Stimulated activated CD4-positive, alpha-beta T cell treated with anti-CD3 and anti-CD28 coated beads, Interleukin-4, amount 100 ng/mL, for 48 hours (primary cell): Measurements from ENCODE around the gene UNC79.

Experiments used
- DNase-seq, 2 donors: peaks; one replicate each; pipeline ENCODE4 v3.0.0-alpha.2; 2020; ENCODE audit warnings: low read depth in 2 of 2

The UNC79 gene

DNA sequence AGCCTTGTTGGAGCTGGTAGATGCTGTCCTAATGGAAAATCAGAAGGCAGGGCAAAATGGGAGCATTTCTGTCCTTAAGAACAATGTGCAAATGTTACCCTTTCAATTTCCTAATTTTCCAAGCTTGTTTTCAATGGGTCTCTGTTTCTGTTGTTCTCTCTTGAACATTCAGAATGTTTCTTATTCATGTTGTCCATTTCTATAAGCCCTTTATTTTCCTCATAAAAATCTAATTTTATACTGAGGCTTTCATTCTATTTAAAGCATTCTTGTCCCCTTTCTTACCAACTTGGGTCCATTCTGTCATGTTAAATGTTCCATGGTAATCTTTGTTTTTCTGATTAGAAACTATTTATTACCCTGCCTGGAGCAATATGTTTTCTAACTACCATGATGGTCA, 232.6 kb downstream of the UNC79 start:
- no peak for DNase-seq

DNA sequence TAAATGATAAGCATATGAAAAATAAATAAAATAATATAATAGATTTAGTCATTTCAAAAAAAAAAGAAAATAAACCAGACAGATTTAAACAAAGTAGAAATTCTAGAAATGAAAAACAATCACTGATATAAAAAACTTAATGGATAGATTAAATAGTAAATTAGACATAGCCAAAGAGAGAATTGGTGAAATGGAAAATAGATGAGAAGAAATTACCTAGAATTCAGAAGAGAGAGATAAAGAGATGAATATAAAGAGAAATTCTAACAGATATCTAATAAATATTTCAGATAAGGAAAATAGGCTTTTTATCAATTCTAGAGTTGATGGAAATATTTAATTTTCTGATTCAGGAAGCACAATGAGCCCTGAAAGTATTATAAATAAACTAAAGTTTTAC, 234.4 kb downstream of the UNC79 start:
- DNase-seq: no peak

DNA sequence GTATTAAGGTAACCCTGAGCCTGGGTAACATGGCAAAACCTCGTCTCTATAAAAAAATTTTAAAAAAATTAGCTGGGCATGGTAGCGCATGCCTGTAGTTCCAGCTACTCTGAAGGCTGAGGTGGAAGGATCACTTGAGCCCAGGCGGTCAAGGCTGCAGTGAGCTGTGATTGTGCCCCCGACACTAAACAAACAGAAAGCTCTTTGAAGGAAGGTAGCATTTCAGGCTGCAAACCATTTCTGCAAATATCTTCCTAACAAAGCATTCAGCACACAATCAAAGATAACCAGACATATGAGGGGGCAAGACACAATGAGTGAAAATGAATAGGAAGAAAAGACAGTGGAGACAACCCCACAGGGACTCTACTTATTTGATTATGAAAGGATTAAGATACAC, 238.9 kb downstream of the UNC79 start:
- DNase-seq: no peak

DNA sequence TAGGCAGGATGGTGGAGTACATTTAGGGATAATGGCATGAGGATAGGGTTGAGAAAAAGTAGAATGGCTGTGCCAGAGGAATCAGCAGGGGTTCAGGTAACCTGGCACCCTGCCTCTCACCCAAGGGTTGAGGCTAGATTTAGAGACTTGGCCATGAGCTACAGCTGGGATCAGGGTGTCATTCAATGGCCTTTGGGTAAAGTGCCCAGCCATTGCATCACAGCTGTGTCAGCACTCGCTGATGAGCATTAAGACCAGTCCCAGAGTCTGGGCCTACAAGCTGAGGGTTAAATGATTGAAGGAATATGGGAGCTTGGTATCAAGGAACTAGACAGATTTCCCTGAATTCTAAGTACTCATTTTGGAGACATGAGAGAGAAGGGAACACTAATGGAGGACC, 243.6 kb downstream of the UNC79 start:
- DNase-seq: no peak

DNA sequence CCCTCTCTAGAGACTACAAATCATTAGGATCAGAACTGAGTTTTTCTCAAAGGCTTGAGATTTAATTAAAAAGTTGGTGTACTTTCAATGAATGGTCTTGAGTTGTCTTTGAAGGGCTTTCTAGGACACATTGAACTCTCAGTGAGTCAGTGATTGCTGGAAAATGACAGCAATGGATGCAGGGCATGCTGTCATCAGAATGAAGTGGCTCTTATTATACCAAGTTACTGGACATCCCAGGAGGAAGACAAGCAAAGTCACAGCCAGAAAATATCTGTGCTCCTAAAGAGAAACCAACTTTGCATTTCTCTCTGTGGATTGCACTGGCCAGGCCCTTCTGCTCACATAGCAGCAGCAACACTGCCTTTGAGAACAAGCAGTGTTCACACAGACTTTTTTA, 244.9 kb downstream of the UNC79 start:
- no peak for DNase-seq

DNA sequence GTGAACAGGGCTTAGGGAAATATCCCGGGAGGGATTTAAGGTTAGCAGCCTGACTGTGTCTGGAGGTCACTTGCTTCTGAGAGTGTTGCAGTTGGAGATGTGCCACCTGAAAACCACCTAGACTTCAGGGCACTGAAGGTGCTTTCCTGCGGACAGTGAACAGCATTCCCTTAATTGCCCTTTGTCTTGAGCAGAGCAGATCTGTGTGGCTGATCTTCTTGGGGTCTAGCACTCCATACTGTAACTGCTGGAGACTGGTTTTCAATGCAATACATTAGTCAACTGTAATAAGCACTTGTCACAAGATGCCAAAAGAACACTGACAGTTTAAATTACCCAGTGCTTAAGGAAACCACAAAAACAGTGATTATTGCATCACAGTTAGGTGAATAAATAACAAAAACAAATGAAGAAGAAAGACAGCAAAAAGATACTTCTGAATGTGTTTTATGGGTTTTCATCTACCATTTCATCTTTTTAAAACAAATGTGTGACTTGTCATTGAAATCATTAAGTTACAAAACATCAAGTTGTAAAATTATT, 245.7 kb downstream of the UNC79 start:
- DNase-seq: no peak

DNA sequence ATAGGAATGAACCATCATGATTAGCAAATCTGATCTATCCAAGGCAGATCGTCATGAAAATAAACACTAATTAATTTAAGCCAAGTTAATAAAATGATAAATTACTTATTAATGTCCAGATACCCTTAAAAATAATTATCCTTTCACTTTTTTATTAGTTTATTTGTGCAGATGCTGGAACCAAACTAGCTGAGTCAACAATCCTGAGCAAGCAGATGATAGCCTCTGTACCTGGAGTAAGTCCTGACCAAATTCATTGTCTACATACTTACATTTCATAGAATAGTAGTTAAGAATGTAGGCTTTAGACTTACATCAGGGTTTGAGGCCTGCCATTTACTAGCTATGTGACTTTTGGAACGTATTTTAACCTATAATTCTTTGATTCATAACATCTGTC, 251.7 kb downstream of the UNC79 start:
- DNase-seq: no peak

DNA sequence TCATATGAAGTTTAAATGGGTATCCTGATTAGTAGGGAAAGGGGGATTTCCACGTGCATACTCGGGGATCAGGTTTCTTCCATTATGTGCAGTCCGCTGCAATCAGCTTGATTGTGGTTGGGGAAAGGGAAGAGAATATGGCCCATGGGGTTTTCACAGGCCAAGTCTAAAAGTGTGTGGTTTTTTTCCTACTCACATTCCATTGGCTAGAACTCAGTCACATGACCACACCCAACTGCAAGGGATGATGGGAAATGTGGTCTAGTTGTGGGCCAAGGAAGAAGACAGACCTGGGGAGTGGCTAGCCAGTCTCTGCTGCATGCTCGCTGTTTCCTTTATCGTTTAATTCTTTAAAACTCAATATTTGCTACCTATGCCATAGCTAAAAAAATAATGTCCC, 252.5 kb downstream of the UNC79 start:
- no peak for DNase-seq

DNA sequence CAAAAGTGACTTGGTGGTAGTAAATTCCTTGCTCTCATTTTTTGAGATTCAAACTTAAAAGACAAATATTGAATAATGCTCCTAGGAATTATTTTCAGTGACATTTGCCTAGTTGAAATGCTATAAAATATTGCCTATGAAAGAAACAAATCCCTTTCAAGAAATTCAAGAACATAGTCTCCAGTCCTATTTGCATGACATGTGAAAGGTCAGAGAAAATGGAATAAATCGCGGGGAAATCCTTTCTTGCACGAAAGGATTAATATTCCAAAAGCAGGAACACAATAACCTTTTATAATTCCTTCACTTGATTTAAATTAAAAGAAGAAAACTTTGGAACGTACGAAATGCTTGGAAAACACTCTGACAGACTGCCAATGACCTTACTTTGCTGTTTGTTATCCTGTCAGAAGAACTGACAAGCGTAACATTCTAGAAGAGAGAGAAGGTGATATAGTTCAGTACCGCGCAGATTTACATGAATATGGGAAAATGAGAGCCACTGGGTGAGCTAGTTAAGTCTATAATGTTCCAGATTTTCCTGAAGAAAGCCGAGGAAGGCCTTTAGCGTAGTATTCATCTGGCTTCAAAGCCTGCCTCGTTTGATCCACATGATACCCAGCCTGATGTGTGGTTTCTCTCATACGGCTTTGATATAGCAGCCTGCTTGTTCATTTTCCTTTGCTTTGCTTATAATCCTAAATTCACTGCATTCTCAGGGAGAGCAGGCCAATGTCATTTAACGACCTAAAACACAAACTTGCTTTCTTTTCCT, 254.6 kb downstream of the UNC79 start:
- no peak for DNase-seq

DNA sequence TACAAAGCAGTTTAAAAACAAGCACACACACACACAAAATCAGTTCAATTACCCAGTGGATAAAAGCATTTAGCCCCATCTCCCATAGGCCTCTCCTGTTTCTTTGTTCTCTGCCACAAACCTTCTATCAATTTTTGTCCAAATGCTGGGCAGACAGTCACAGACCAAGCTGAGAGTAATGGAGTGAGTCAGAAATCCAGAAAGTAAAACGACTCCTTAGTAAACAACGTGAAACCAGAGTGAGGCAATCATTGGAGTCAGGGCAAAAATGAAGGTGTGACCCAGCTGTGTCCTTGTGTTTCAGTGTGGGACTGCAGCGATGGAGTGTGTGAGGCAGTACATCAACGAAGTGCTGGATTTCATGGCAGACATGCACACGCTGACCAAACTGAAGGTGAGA, 255.5 kb downstream of the UNC79 start:
- DNase-seq: no peak

DNA sequence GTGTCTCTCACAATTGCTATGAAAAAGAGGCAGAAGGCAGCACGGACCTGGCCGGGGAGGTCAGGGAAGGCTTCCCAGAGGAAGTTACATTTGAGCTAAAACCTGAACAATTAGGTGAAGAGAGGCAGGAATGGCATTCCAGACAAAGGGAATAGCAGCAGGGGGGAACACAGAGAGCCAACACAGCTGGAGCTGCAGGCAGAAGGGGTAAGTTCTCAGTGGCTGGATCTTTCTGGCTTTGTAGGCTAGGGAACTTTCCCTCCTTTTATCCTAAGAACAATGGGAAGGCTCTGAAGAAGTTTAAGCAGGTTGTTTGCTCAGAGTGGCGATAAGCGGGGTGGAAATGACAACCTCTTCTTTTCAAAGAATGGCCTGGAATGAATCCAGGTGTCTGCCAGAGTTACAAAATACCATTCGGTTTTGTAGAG, 257.5 kb downstream of the UNC79 start:
- DNase-seq: no peak

DNA sequence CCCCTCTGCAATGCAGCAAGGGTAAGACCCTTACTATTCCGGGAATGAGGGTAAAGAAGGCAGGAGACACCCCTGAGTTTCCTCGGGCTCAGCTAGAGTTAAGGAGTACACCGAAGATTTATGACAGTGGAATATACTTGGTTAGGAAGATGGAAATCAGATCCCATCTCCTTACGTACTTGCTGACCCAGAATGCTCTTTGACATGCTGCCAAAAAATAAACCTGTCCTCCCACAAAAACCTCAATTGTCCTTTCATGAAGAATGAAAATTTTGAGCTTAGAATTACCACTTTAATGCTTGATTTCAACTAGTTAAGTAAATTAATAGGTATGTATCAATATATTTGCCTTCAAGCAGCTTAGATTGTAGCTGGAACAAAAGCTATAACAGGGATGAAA, 258.1 kb downstream of the UNC79 start:
- no peak for DNase-seq

DNA sequence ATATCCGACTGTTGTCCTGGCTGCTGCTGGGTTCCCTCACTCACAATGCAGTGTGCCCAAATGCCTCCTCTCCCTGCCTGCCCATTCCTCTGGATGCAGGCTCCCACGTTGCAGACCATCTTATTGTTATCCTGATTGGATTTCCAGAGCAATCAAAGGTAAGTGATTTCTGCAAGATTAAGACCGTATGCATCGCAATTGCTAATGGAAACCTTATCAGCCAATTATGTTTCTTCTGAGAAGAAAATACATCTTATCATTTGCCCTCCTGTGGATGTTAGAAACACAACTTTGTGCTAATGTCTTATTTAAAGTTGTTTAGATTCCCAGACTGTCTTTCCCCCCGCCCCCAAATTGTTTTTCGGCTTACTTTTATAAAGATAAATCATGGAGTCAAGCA, 259.4 kb downstream of the UNC79 start:
- no peak for DNase-seq

DNA sequence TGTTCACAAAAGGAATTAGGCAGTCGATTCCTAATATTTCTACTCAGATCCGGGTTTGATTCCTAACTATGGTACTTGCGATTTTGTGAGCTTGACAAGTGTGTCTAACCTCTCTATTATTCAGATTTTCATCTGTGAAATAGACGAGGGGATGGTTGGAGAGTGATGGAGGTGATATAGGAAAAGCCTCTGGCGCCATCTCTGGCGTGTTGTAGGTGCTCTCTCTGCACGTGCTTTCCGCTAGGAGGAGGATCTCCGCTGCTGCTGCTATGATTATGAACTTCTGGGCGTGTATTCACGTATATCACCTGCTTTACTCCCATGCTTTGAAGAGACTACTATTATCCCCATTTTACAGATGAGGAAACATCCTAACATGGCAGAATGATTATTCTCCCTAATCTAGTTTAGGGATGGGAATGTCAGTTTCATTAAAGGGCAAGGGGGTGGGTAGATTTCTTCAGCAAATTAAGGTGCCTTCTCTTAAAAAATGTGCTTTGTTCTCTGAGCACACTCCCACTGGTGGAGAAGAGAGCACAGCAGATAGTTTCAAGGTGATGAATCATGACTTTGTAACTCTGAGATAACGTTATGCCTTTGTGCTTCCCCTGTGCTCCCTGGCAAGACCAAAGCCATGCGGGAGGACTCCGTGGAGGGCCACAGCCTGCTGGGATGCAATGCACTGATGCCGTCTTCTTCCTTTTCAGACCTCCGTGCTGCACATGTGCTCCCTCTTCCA, 260.5 kb downstream of the UNC79 start:
- DNase-seq: no peak

DNA sequence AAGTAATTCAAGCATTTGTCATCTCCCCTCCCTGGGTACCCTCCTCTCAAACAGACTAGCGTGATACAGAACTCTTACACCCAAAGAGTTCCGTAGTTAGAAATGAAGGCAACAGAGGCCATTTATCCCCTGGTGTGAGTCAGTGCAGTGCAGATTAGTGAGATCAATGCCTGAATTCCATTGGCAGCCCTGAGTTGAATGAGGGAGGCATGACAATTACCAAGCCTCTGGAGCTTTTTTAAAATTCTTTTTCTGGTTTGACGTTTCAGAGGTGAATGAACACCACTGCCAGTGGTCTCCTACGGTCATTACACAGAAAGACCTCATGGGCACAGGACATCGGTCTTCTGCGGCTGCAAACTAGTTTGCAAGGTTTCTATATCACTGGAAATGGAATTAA, 263.2 kb downstream of the UNC79 start:
- no peak for DNase-seq

DNA sequence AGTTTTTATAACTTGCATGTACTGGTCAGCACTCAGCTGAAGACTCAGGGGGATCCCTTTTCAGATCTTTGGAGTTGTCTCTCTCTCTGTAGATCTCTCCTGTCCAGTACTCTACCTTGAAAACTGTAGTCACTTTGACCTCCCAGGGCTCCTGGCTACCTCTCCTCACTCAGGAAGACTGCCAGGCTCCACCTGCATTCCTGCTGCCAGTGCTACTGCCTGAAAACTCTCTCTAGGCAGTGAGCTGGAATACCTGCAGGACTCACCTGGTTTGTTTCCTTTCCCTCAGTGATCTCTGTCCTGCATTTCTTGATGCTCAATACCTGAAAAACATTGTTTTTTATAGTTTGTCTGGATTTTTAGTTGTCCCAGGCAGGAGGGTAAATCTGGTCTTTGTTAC, 270.2 kb downstream of the UNC79 start:
- no peak for DNase-seq

DNA sequence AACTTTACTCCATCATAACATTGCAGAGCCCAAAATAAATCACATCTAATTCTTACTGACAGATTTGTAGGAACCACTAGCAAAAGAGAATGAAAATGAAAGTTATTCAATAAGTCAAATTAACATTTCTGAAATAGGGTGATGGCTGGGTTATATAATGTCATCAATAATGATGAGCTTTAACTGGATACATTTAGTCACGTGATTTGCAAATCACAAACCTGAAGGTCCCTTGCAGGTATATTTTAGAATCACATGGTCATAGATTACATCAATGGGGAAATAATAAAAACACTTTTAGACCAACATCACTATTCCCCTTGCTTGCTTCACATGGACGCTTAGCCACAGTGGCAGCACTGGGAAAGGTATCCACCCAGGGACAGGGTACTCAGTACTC, 270.8 kb downstream of the UNC79 start:
- DNase-seq: no peak

DNA sequence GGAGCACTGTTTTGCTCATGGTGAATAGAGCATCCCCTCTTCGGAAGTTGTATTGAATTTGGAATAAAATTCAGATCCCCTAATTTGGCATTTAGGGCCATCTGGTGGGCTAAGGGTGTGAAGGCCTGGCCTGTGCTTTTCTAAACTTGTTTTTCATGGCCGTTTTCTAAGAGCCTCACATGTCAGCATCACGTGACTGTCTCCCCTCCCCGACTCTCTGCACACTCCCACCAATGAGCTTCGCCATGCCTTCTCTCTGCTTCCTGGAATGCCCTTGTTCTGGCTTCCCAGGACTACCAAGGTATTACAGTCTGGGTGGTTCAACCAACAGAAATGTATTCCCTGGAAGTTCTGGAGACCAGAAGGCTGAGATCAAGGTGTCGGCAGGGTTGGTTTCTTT, 272.2 kb downstream of the UNC79 start:
- DNase-seq: no peak

DNA sequence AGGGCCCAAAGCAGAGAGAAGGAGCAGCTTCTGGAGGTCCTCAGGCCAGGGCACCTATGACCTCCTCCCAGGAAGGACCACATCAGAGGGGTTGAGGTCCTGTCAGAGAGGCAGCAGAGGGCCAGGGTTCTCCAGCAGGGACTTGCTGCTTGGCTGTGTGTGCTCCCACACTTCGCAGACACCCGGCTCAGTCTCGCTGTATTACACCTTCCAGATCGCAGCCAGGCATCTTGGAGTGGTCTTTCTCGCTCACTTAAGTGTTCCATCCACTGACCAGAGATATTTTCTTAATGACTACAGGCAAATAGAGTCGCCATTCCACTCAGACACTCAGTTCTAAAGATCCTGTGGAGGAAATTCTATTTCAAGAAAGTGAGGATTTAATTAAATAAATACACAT, 273.2 kb downstream of the UNC79 start:
- no peak for DNase-seq

DNA sequence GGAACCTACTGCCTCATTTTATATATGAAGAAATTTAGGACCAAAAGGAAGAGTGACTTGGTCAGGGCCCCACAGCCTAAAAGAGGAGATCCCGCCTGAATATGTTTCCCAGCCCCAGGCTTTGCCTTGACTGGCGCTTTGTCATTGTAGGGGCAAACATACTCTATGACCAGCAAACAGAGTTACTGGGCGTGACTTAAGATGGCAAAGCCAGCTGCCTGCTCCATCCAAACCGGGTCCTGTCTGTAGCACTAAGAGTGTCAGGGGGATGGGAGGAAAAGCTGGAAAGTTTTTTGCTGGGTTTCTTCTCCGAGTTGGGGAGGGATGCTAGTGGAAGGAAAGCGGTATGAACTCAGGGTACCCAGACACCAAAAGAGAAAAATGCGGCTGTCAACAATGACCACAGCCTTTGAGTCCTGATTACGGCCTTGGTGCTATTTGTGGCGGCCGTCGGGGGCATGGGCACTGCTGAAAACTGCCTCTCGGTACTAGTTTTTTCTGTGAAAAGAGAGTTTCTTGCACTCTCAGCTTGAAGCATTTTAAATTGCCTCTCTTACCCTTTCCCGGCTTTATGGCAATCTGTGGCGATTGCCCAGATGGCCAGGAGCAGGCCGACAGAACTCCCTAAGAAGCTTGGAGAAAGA, 274.9 kb downstream of the UNC79 start:
- DNase-seq: no peak

DNA sequence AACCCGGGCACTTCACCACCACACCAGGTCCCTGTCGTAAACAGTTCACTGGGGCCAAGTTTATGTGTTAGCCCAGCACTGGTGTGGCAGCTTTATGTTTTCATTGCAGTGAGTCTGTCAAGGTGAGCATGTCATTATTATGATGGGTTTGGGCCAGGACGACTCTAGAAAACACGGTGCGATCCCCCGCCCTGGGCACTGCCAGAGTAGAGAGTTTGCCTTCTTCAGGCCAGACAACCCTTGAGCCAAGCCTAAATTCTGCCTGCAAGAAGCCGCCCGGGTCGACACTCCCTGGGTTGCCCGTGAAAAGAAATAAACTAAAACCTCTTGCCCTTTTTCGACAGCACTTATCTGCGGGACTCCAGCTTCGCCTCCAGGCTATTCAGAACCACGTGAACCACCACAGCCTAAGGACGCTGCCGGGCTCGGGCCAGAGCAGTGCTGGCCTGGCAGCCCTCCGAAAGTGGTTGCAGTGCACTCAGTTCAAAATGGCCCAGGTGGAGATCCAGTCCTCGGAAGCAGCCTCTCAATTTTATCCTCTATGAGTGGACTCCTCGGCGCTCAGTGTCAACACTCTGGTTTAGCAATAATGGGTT, 275.7 kb downstream of the UNC79 start:
- no peak for DNase-seq

DNA sequence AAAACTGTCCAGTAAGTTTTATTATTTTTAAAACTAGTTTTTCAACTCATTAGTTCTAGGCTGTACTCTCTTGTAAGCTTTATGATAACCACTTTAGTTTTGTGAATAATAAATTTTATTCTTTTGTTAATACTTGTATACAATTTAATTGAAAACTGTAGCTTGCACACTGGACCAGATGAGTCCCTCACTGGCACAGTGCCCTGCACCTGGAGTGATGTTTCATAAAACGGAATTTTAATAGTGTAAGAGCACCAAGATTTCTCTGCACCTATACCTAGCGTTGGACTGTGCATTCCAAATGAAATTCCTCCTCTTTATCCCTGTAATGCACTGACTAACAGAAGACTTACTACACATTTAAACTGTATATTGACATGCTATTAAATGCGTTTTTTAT, 276.7 kb downstream of the UNC79 start:
- DNase-seq: no peak
